Frontal cortex (tissue), 4 donors: ENCODE results near the gene DPH6. TPM values are rescaled to one million over a fixed set of nuclear protein-coding genes. Genes with fewer than 3 reads are reported as not detected.
A peak's percentile ranks its signal among the peaks of the same experiment; 100 is the strongest.
"Not testable (repeated sequence)": the region's sequence is repeated elsewhere in the genome, so short reads cannot be mapped to it uniquely, and the experiment has no call there.

Experiments used
- DNase-seq, 2 donors: peaks; one replicate each; pipeline ENCODE4 v3.0.0; 2012; ENCODE audit warnings: low spot score in 2 of 2
- FAIRE-seq: peaks from 2 replicates; lab custom pipeline; 2012; peaks lifted over from hg19 to GRCh38; lab: Jason Lieb, UNC
- total RNA-seq: library from RNA; depleted of rRNA; stranded (reverse); fragments of >200 nt; gene quantifications from one replicate; pipeline ENCODE4 v1.2.3, GENCODE V29; 2014
- donor health status: control.
- donor health status: control.
- donor health status: control.

Gene DPH6
- total RNA-seq, 1 donor from 2014 or later = 9.0 TPM

GRCh38 chr15:35444557-35445204 is 101.3 kb downstream of the DPH6 start:
- FAIRE-seq = peak; percentile 72
- DNase-seq = peak; percentile 5 to 9

GRCh38 chr15:35443376-35443775 is 102.6 kb downstream of the DPH6 start:
- FAIRE-seq = no peak
- no peak for DNase-seq

- DNase-seq = no peak
- no peak for FAIRE-seq
Observed at GRCh38 chr15:35442742-35443141, 103.2 kb downstream of the DPH6 start.

GRCh38 chr15:35441279-35441678 is 104.7 kb downstream of the DPH6 start:
- not testable (repeated sequence) for FAIRE-seq, DNase-seq

- DNase-seq (no peak), FAIRE-seq (no peak)
Observed at GRCh38 chr15:35440265-35440664, 105.7 kb downstream of the DPH6 start.

GRCh38 chr15:35439291-35439690 is 106.7 kb downstream of the DPH6 start:
- no peak for DNase-seq
- FAIRE-seq = no peak

GRCh38 chr15:35437157-35437556 is 108.8 kb downstream of the DPH6 start:
- no peak for DNase-seq
- FAIRE-seq = no peak

GRCh38 chr15:35436422-35436821 is 109.5 kb downstream of the DPH6 start:
- FAIRE-seq (no peak), DNase-seq (no peak)

GRCh38 chr15:35431281-35431680 is 114.7 kb downstream of the DPH6 start:
- DNase-seq = no peak
- no peak for FAIRE-seq

- FAIRE-seq (no peak), DNase-seq (no peak)
Observed at GRCh38 chr15:35430301-35430700, 115.7 kb downstream of the DPH6 start.

- no peak for FAIRE-seq
- DNase-seq = no peak
Observed at GRCh38 chr15:35427496-35427895, 118.5 kb downstream of the DPH6 start.

GRCh38 chr15:35427091-35427490 is 118.9 kb downstream of the DPH6 start:
- FAIRE-seq (no peak), DNase-seq (no peak)

- DNase-seq = no peak
- no peak for FAIRE-seq
Observed at GRCh38 chr15:35410775-35411174, 135.2 kb downstream of the DPH6 start.

GRCh38 chr15:35399901-35400300 is 146.1 kb downstream of the DPH6 start:
- DNase-seq (no peak), FAIRE-seq (no peak)

GRCh38 chr15:35397027-35397426 is 148.9 kb downstream of the DPH6 start:
- FAIRE-seq (no peak), DNase-seq (no peak)

- no peak for DNase-seq
- no peak for FAIRE-seq
Observed at GRCh38 chr15:35394416-35394815, 151.5 kb downstream of the DPH6 start.

GRCh38 chr15:35393398-35393797 is 152.6 kb downstream of the DPH6 start:
- DNase-seq (no peak), FAIRE-seq (no peak)

GRCh38 chr15:35391408-35391984 is 154.5 kb downstream of the DPH6 start:
- FAIRE-seq = not testable (repeated sequence)

GRCh38 chr15:35383506-35383905 is 162.5 kb downstream of the DPH6 start:
- no peak for FAIRE-seq

More at GRCh38 chr15:35391408-35391984, 154.5 kb downstream of the DPH6 start:
- DNase-seq = not testable (repeated sequence)

GRCh38 chr15:35381328-35381727 is 164.6 kb downstream of the DPH6 start:
- DNase-seq (no peak), FAIRE-seq (no peak)

More at GRCh38 chr15:35383506-35383905, 162.5 kb downstream of the DPH6 start:
- no peak for DNase-seq

GRCh38 chr15:35379972-35380371 is 166.0 kb downstream of the DPH6 start:
- DNase-seq (no peak), FAIRE-seq (no peak)

- not testable (repeated sequence) for FAIRE-seq, DNase-seq
Observed at GRCh38 chr15:35378454-35378853, 167.5 kb downstream of the DPH6 start.
